Erythroblast (primary cell): ENCODE measurements around the gene SCO2.

Source experiments
- GATA1 ChIP-seq: IDR thresholded peaks from 2 replicates; pipeline ENCODE4 v1.6.1; 2011; ENCODE audit warnings: low read depth, mild to moderate bottlenecking, control low read depth, low read length, moderate library complexity
- POLR2A ChIP-seq: IDR thresholded peaks from 2 replicates; pipeline ENCODE4 v1.6.1; 2011; ENCODE audit warnings: mild to moderate bottlenecking, low read length

- TF ChIP-seq POLR2A (no peak), GATA1 (no peak)
These were observed 20.3 kb upstream of the SCO2 start, which contains the start of gene KLHDC7B for GRCh38 chr22:50545522-50546325.
